Osteoblast (primary cell): Measurements from ENCODE around the gene ALG3. TPM values are rescaled to one million over a fixed set of nuclear protein-coding genes. Genes with fewer than 3 reads are reported as not detected.

Experiments
- DNase-seq: peaks from one replicate; pipeline ENCODE4 v3.0.0; 2011; ENCODE audit warnings: low spot score, mixed read lengths; ENCODE audit not compliant: insufficient read length; ENCODE audit errors: missing footprints
- H2AFZ ChIP-seq: 2 replicates; pipeline ENCODE4 v1.6.0; 2011; ENCODE audit warnings: mild to moderate bottlenecking, low read length
- H3K27ac ChIP-seq: 2 replicates; pipeline ENCODE4 v1.5.1; 2011; ENCODE audit warnings: mild to moderate bottlenecking, low read depth, low read length, moderate library complexity
- H3K27me3 ChIP-seq: 2 replicates; pipeline ENCODE4 v1.6.0; 2012; ENCODE audit warnings: mild to moderate bottlenecking, control low read depth, inconsistent platforms, low read length, moderate library complexity; ENCODE audit not compliant: insufficient read depth
- H3K36me3 ChIP-seq: 2 replicates; pipeline ENCODE4 v1.5.1; 2011; ENCODE audit warnings: mild to moderate bottlenecking, low read length, control low read depth, moderate library complexity; ENCODE audit not compliant: insufficient read depth
- H3K4me1 ChIP-seq: 2 replicates; pipeline ENCODE4 v1.5.1; 2011; ENCODE audit warnings: mild to moderate bottlenecking, low read length, control low read depth, moderate library complexity; ENCODE audit not compliant: insufficient read depth
- H3K4me2 ChIP-seq: 2 replicates; pipeline ENCODE4 v1.6.0; 2011; ENCODE audit warnings: mild to moderate bottlenecking, low read length; ENCODE audit not compliant: insufficient read depth
- H3K4me3 ChIP-seq: fragments of 200-600 bp; sonication (generic); 3 replicates; pipeline ENCODE4 v1.5.1; 2012; ENCODE audit warnings: mild to moderate bottlenecking, low read length, inconsistent platforms; ENCODE audit not compliant: insufficient read depth
- H3K79me2 ChIP-seq: 2 replicates; pipeline ENCODE4 v1.6.0; 2012; ENCODE audit warnings: mild to moderate bottlenecking, low read length, control low read depth, inconsistent platforms; ENCODE audit not compliant: insufficient read depth
- H3K9me3 ChIP-seq: 2 replicates; pipeline ENCODE4 v1.5.1; 2011; ENCODE audit warnings: low read depth, low read length, control low read depth
- H4K20me1 ChIP-seq: 2 replicates; pipeline ENCODE4 v1.6.0; 2012; ENCODE audit warnings: mild to moderate bottlenecking, low read length, control low read depth; ENCODE audit not compliant: insufficient read depth
- CTCF ChIP-seq: IDR thresholded peaks from 2 replicates; pipeline ENCODE4 v1.5.1; 2011; ENCODE audit warnings: mild to moderate bottlenecking, low read depth, low read length, moderate library complexity; ENCODE audit errors: extremely low read depth
- total RNA-seq: library from RNA; depleted of rRNA; stranded (reverse); fragments of >200 nt; gene quantifications from 2 replicates; pipeline ENCODE4 v1.2.3, GENCODE V29; 2012

Gene ALG3
- total RNA-seq, 1 donor: 26.8 TPM

- peak; percentile 26 for DNase-seq
- no peak overlapping the region for H3K27ac ChIP-seq
- H3K27me3 ChIP-seq: peaks cover 17% of the 10 kb centered on the region
- H3K4me3 ChIP-seq: no peak overlapping the region
- no peak overlapping the region for H2AFZ ChIP-seq
- H3K36me3 ChIP-seq: no peaks in the 10 kb centered on the region
- H3K4me2 ChIP-seq: no peak overlapping the region
- no peaks in the 10 kb centered on the region for H4K20me1 ChIP-seq
- no peak for TF ChIP-seq CTCF
- no peaks in the 10 kb centered on the region for H3K4me1 ChIP-seq
- no peaks in the 10 kb centered on the region for H3K79me2 ChIP-seq
- no peaks in the 10 kb centered on the region for H3K9me3 ChIP-seq
These were observed 34.9 kb upstream of the ALG3 start for GRCh38 chr3:184283681-184284080.

GRCh38 chr3:184282941-184283340 lies 34.2 kb upstream of the ALG3 start:
- TF ChIP-seq CTCF: no peak
- Histone ChIP-seq H3K4me3 (no peak overlapping the region), H4K20me1 (no peaks in the 10 kb centered on the region), H3K36me3 (no peaks in the 10 kb centered on the region), H3K27ac (no peak overlapping the region), H3K27me3 (peaks cover 20% of the 10 kb centered on the region), H3K4me1 (no peaks in the 10 kb centered on the region), H3K79me2 (no peaks in the 10 kb centered on the region), H2AFZ (no peak overlapping the region), H3K4me2 (no peak overlapping the region), H3K9me3 (no peaks in the 10 kb centered on the region)
- DNase-seq: peak; percentile 35

GRCh38 chr3:184277366-184277765 lies 28.6 kb upstream of the ALG3 start:
- Histone ChIP-seq H3K27me3 (peaks cover 43% of the 10 kb centered on the region), H3K27ac (no peak overlapping the region), H3K4me3 (no peak overlapping the region), H3K9me3 (no peaks in the 10 kb centered on the region), H3K4me2 (no peak overlapping the region), H3K79me2 (no peaks in the 10 kb centered on the region), H3K4me1 (no peaks in the 10 kb centered on the region), H3K36me3 (no peaks in the 10 kb centered on the region), H2AFZ (no peak overlapping the region), H4K20me1 (no peaks in the 10 kb centered on the region)
- TF ChIP-seq CTCF: no peak
- DNase-seq: peak; percentile 10

- TF ChIP-seq CTCF: no peak
- Histone ChIP-seq H2AFZ (no peak within 1 kb of the TSS), H3K9me3 (no peaks in the 10 kb centered on the region), H3K4me3 (no peak within 1 kb of the TSS), H3K4me1 (no peaks in the 10 kb centered on the region), H3K27me3 (peaks cover 40% of the 10 kb centered on the region), H3K36me3 (no peaks in the 10 kb centered on the region), H3K4me2 (no peak within 1 kb of the TSS), H3K79me2 (no peaks in the 10 kb centered on the region), H4K20me1 (no peaks in the 10 kb centered on the region), H3K27ac (no peak within 1 kb of the TSS)
- DNase-seq: peak; percentile 87
These were observed 27.5 kb upstream of the ALG3 start, which contains the start of gene ECE2 for GRCh38 chr3:184275961-184276910. Gene ECE2, plus strand, starts transcription at chr3:184276022. Its CDS starts 132 bp downstream, at chr3:184276154.
